Measurements from ENCODE around the gene SZRD1. TPM values are rescaled to one million over a fixed set of nuclear protein-coding genes. Genes with fewer than 3 reads are reported as not detected.

Gene SZRD1
- polyA plus RNA-seq, 3 donors, result 30.1 to 93.6 (median 84.9) TPM

Other genes with a start within 250 kb of the SZRD1 start
- 10 to 100 TPM in 1 of 3 donors, 1 to 10 TPM in 2; 4.1 to 20.0 (median 9.4) TPM for gene EPHA2, start 211.2 kb upstream of the SZRD1 start, polyA plus RNA-seq
- gene ARHGEF19, start 154.6 kb upstream of the SZRD1 start, polyA plus RNA-seq, result 1 to 10 TPM; 5.5 to 8.4 (median 6.8) TPM
- gene CPLANE2, start 130.1 kb upstream of the SZRD1 start, polyA plus RNA-seq, result 1 to 10 TPM; 1.8 to 3.3 (median 3.2) TPM
- 10 to 100 TPM in 2 of 3 donors, 1 to 10 TPM in 1; 7.4 to 12.4 (median 10.1) TPM for gene FBXO42, start 14.8 kb upstream of the SZRD1 start, polyA plus RNA-seq
- under 1 TPM; 0.11 to 0.36 (median 0.13) TPM for gene SPATA21, start 70.2 kb downstream of the SZRD1 start, polyA plus RNA-seq
- 10 to 100 TPM; 17.6 to 56.8 (median 36.4) TPM for gene NECAP2, start 73.5 kb downstream of the SZRD1 start, polyA plus RNA-seq
- not detected for gene RNU1-1, start 147.0 kb downstream of the SZRD1 start, polyA plus RNA-seq
- 10 to 100 TPM in 1 of 3 donors, 1 to 10 TPM in 2; 3.5 to 16.1 (median 5.6) TPM for gene NBPF1, start 246.3 kb downstream of the SZRD1 start, polyA plus RNA-seq